Measurements from ENCODE around the gene SOX8.

- TF ChIP-seq FOXM1 (IDR thresholded peaks at IDR 0.05; ENCODE audit: borderline replicate concordance) (no peak), SP1 (IDR thresholded peaks at IDR 0.05) (no peak)
Observed at GRCh38 chr16:939941-940340, 41.6 kb upstream of the SOX8 start.
